ENCODE results near the gene FGF23.

Gene FGF23

DNA sequence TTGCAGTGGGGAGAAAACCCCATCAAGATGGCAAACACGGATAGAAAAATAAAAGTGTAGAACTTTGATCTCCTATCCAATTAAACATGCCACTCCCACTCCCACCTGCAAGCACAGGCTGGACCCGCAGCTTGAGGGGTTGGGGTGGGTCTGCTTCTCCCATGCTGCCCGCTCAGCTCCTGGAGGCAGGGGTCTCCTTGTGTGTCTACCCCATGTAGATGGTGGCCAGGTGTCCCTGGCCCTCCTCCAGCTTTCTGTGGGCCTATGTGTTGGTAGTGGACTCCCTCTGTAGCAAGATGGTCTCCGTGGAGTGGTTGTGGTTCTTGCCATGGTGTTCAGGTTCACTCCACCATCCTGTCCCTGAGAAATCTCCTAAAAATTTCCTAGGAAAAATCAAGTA lies 23.5 kb upstream of the FGF23 start:
- DNase-seq (ENCODE audit: low spot score) = no peak
- TF ChIP-seq, protein P1, sequence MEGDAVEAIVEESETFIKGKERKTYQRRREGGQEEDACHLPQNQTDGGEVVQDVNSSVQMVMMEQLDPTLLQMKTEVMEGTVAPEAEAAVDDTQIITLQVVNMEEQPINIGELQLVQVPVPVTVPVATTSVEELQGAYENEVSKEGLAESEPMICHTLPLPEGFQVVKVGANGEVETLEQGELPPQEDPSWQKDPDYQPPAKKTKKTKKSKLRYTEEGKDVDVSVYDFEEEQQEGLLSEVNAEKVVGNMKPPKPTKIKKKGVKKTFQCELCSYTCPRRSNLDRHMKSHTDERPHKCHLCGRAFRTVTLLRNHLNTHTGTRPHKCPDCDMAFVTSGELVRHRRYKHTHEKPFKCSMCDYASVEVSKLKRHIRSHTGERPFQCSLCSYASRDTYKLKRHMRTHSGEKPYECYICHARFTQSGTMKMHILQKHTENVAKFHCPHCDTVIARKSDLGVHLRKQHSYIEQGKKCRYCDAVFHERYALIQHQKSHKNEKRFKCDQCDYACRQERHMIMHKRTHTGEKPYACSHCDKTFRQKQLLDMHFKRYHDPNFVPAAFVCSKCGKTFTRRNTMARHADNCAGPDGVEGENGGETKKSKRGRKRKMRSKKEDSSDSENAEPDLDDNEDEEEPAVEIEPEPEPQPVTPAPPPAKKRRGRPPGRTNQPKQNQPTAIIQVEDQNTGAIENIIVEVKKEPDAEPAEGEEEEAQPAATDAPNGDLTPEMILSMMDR (IDR thresholded peaks at IDR 0.05; ENCODE audit: extremely low read depth, missing control alignments) = no peak

DNA sequence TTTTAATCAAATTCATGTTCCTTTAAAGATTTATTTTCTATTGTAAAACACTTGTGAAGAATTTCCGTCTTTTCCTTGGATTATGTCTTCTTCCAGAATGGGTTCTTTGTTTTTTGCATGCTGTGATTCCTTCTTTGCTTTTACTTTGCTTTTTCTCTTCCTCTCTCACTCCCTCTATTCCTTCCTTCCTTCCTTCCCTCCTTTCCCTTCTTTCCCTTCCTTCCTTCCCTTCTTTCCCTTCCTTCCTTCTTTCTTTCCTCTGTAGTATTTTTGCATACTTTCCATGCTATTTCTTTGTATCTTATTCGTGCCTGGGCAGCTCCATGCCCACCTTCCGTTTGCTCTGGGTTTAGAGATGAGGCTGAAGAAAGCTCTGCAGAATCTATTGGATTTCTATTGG lies 21.6 kb upstream of the FGF23 start:
- DNase-seq (ENCODE audit: low spot score) = no peak

DNA sequence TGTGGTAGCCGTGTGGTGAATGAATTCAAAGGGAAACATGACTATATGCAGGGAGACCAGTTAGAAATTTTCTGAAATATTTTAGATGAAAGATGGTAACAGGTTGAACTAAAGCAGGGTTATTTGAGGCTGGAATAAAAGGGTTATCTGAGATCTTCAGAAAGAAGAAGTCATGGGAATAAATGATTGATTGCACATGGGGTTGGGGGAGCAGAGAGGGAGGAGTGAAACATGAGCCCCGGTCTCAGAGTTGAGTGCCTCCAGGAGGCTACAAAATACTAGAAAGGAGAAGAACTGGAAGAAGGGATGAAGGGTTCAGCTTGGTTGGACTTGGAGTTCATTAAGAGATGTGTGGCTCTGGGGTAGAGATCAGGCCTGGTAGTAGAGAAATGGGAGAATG lies 16.3 kb upstream of the FGF23 start:
- TF ChIP-seq, protein P1 (IDR thresholded peaks at IDR 0.05; ENCODE audit: extremely low read depth, missing control alignments) = no peak
- no peak for DNase-seq (ENCODE audit: low spot score)

More for the DNA sequence above, 21.6 kb upstream of the FGF23 start:
- TF ChIP-seq, protein P1 (IDR thresholded peaks at IDR 0.05; ENCODE audit: extremely low read depth, missing control alignments) = no peak

DNA sequence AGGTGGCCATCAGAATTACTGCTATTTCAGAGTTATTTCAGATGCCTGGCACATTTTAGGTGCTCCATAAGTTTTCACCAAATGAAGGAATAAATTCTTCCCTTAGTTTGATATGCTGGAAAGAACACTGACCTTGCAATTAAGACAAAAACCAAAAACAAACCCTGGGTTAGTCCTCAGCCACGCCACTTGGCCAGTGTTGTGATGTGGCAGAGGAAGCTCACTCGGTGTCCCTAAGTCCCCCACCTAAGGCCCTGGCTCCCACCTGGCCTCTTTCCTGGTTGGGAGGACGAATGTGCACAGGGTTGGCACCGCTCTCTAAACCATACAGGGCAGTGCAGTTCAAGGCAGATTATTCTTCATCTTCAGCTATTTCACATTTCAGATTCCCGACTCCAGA lies 13.7 kb upstream of the FGF23 start:
- no peak for DNase-seq (ENCODE audit: low spot score)
- TF ChIP-seq, protein P1 (IDR thresholded peaks at IDR 0.05; ENCODE audit: extremely low read depth, missing control alignments) = no peak

DNA sequence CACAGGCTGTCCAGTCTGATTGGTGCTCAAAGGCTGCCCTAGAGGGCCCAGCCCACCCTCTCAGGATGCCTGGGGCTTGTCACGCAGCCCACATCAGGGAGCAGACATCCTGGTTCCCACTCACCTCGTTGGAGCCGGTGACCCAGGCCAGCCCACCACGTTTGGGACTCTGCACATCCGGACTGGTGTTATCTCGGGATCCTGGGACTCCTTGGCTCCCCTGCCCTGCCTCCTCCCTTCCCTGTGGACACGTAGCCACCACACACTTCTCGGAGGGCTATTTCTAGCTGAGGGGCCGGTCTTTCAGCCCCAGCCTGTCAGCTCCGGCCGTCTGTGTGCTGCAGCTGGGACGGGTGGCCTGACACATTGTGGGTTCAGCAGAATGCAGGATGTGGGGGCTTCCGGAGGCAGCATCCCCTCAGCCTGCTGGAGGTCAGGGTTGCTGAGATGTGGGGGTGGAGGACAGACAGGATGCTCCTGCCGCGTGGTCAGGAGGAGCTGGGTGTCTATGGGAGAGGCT lies 12.8 kb upstream of the FGF23 start:
- DNase-seq (ENCODE audit: low spot score) = no peak
- TF ChIP-seq, protein P1 (IDR thresholded peaks at IDR 0.05; ENCODE audit: extremely low read depth, missing control alignments) = no peak

DNA sequence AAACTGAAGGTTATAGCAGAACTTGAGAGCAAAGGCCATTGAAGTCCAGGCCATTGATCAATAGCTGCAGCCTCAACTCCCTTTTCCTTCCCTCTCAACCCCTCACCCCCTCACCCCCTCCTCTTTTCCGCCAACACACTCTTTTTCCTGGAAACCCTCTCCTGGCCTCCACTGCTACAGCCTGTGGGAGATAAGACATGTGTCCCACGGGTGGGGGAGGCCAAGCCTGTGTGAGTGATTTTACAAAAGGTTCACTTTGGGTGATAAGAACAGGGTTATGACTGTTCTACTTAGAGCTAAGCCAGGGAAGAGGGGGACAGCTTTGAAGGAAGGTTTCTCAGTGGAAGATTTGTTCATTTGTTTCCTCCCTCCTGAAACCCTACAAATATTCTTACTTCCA lies 9.2 kb upstream of the FGF23 start:
- TF ChIP-seq, protein P1 (IDR thresholded peaks at IDR 0.05; ENCODE audit: extremely low read depth, missing control alignments) = no peak
- DNase-seq (ENCODE audit: low spot score) = no peak

DNA sequence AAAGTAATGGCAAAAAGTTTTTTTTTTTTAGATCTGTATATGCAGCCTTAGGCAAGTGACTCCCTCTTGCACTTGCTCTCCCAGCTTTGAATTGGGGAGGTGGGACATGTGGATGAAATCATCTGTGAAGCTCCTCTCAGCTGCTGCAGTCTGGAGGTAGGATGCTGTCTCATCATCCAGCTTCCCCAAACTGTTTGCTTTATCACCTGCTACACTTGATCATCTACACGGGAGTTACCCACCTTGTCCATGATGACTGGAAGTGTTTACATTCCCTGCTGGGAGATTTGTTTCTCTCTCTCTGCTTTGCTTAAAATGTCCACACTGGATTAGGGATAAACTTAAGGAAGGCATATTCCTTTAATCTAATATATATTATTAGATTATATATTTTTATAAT lies 8.5 kb upstream of the FGF23 start:
- TF ChIP-seq, protein P1 (IDR thresholded peaks at IDR 0.05; ENCODE audit: extremely low read depth, missing control alignments) = no peak
- no peak for DNase-seq (ENCODE audit: low spot score)
